Measurements from ENCODE around the gene ANKRD62.
"Not testable (repeated sequence)": the region's sequence is repeated elsewhere in the genome, so short reads cannot be mapped to it uniquely, and the experiment has no call there.

Gene ANKRD62

GRCh38 chr18:12099160-12099559 lies 5.5 kb downstream of the ANKRD62 start:
- no peak for DNase-seq (ENCODE audit: low read depth)

GRCh38 chr18:12101266-12101665 lies 7.6 kb downstream of the ANKRD62 start:
- DNase-seq (ENCODE audit: low read depth): no peak

GRCh38 chr18:12102136-12102842 lies 8.6 kb downstream of the ANKRD62 start:
- no peak for DNase-seq (ENCODE audit: low read depth)

DNA sequence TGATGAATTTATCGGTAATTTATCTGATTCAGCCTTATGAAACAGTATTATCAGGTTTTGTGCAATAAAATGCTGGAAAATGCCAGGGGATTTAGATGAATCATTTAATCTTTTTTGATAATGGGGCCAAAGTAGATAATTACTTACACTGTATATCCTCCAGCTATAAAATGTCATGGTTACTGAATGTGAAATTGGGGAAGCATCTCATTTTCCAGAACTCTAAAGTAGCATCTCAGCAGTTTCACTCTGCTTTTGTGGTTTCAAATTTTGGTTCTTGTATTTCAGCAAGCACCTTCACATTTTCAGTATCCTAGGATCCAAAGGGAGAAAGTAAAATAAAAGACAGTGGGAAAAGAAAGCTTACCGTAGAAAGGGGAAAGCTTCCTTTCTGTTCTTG lies 12.8 kb downstream of the ANKRD62 start:
- DNase-seq (ENCODE audit: low read depth): no peak

DNA sequence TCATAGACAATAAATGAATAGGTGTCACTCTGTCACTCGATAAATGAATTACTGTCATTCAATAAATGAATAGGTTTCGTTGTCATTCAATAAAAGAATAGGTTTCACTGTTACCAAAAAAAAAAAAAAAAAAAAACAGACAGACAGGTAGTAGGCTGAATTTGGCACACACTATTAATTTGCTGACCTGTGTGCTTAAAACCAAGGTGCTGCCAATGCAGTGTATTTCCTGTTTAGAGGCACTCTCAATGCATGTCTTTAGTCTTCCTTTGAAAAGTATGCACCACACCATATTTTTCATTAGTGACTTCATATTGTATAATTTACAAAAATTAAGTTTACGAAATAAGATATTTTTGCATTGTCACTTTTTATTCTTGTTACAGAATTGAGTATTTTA lies 16.2 kb downstream of the ANKRD62 start:
- no peak for DNase-seq (ENCODE audit: low read depth)

- no peak for DNase-seq (ENCODE audit: low read depth)
Measured at GRCh38 chr18:12113999-12114646, 20.5 kb downstream of the ANKRD62 start.

GRCh38 chr18:12119358-12119757 lies 25.7 kb downstream of the ANKRD62 start:
- DNase-seq (ENCODE audit: low read depth): no peak

DNA sequence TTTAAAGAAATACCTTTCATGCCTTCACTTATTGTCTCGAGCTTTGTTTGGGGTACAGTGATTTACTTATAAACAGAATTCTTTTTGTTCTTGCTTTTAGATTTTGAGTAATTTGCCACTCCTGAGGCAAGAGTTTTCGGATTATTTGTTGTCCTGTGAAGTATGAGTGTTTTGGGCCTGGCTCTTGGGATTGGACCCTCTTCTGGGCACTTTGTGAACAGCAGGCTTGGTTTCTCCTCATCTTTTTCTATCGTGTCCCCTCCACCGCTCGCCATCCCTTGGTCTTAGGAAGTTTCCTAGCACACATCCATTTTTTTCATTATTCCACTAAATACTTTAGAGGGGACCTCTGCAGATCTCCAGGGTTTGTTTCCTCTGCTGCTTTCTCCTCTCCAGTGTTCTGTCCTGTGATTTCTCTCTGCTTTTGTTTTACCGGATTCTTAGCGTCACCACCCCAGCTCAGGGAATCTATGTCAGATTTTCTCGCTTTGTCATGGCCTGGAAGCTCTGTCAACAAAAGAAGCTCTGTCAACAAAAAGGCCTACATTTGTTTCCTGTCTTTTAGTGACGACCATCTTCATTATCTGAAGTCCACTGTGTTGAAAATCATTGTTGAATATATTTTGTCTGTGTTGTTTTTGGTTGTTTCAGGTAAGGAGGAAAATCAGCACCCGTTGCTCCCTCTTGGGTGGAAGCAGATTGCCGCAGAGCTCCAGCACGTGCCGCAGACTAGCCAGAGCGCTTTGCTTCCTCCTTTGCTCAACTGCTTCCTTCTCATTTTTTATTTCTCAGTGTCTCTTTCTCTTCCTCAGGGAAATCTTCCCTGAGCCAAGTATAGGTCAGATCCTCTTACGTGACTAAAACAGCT lies 27.8 kb downstream of the ANKRD62 start:
- DNase-seq (ENCODE audit: low read depth): no peak

- DNase-seq (ENCODE audit: low read depth): not testable (repeated sequence)
Measured at GRCh38 chr18:12122043-12122389, 28.4 kb downstream of the ANKRD62 start.

DNA sequence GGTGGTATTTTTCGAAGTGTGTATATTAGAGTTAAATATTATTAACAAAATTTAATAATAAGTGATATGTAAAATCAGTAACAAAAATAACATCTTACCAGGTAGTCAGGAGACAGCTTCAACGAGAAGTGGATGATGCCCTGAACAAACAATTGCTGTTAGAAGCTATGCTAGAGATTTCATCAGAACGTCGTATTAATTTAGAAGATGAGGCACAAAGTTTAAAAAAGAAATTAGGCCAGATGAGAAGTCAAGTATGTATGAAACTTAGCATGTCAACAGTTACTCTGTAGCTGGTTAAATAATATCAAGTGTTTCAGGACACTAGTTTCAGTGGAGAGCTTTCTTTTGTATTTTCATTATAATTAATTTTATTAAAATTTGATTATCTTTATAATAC lies 34.0 kb downstream of the ANKRD62 start:
- DNase-seq (ENCODE audit: low read depth): not testable (repeated sequence)

GRCh38 chr18:12138831-12139230 lies 45.2 kb downstream of the ANKRD62 start:
- not testable (repeated sequence) for DNase-seq (ENCODE audit: low read depth)

DNA sequence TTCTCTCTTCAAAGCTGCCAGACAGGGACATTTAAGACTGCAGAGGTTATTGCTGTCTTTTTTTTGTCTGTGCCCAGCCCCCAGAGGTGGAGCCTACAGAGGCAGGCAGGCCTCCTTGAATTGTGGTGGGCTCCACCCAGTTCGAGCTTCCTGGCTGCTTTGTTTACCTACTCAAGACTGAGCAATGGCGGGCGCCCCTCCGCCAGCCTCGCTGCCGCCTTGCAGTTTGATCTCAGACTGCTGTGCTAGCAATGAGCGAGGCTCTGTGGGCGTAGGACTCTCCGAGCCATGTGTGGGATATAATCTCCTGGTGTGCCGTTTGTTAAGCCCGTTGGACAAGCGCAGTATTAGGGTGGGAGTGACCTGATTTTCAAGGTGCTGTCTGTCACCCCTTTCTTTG lies 47.2 kb downstream of the ANKRD62 start:
- not testable (repeated sequence) for DNase-seq (ENCODE audit: low read depth)

DNA sequence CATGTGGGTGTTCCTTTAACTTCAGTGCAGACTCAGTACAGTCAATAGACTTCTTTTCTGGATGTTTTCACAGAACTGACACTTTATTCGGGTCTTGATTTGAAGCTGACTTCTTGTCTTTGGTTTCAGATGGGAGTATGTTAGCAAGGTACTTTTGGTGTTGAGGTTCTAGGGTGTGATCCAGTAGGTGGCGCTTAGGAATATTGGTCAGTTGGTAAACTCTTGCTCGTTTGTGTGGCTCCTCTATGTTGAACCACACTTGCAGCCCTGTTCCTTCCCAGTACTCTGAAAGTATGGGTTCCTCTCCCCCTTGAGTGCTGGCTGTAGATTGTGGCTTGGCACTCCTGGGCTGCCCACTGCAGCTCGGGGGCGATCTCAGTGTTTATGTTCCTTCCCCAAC lies 48.1 kb downstream of the ANKRD62 start:
- not testable (repeated sequence) for DNase-seq (ENCODE audit: low read depth)

DNA sequence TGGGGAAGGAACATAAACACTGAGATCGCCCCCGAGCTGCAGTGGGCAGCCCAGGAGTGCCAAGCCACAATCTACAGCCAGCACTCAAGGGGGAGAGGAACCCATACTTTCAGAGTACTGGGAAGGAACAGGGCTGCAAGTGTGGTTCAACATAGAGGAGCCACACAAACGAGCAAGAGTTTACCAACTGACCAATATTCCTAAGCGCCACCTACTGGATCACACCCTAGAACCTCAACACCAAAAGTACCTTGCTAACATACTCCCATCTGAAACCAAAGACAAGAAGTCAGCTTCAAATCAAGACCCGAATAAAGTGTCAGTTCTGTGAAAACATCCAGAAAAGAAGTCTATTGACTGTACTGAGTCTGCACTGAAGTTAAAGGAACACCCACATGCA lies 55.8 kb downstream of the ANKRD62 start:
- DNase-seq (ENCODE audit: low read depth): not testable (repeated sequence)

DNA sequence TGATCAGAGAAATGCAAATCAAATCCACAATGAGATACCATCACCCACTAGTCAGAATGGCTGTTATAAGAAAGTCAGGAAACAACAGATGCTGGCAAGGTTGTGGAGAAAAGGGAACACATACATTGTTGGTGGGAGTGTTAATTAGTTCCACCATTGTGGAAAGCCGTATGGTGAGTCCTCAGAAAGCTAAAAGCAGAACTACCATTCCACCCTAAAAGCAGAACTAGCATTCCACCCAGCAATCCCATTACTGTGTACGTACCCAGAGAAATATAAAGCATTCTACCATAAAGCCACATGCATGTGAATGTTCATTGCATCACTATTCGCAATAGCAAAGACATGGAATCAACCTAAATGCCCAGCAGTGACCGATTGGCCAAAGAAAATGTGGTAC lies 60.7 kb downstream of the ANKRD62 start:
- no peak for DNase-seq (ENCODE audit: low read depth)

GRCh38 chr18:12155996-12156395 lies 62.4 kb downstream of the ANKRD62 start:
- DNase-seq (ENCODE audit: low read depth): peak; percentile 16

DNA sequence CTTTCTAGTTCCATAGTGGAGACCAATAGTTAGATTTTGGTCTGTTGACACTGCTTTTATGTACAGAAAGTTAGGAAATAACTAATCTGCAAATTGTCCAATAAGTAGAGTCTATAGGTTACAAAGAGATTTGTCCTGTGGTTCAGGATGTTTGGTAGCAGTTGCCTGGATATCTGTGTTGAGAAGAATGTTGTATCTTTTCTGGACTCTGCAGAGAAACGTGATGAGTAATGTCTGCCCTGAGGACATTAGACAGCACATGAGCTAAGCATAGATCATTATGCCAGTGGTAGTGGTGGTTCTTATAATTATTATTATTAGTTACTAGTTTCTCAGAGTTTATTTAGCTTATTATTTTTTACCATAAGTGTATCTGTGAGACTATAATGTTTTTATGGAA lies 65.8 kb downstream of the ANKRD62 start:
- DNase-seq (ENCODE audit: low read depth): peak; percentile 10

DNA sequence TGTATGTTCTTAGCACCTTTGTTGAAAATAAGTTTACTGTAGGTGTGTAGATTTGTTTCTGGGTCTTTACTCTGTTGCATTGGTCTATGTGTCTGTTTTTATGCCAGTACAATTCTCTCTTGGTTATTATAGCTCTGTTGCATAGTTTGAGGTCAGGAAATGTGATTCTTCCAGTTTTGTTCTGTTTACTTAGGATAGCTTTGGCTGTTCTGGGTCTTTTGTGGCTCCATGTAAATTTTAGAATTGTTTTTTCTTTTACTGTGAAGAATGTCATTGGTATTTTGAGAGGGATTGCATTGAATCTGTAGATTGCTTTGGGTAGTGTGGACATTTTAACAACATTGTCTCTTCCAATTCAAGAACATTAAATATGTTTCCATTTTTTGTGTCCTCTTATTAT lies 69.1 kb downstream of the ANKRD62 start:
- no peak for DNase-seq (ENCODE audit: low read depth)

DNA sequence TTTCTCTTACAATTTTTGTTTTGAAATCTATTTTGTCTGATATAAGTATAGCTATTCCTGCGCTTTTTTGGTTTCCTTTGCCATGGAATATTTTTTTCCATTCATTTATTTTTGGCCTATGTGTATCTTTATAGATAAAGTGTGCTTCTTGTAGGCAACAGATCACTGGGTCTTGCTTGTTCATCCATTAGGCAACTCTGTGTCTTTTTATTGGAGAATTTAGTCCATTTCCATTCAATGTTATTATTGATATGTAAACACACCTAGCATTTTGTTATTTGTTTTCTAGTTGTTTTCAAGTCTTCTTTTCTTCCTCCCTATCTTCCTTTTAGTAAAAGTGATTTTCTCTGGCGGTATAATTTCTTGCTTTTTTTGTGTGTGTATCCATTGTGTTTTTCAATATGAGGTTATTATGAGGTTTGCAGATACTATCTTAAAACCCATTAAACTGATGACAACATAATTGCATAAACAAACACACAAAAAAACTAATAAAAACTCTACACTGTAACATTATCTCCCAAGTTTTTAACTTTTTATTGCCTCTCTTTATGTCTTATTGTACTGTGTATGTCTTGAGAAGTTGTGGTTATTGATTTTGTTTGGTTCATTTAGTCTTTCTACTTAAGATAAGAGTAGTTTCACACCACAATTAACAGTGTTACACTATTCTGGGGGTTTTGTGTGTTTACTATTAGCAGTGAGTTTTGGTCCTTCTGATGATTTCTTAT lies 71.6 kb downstream of the ANKRD62 start:
- no peak for DNase-seq (ENCODE audit: low read depth)

Data from fibroblast of the conjunctiva (primary cell).